ENCODE results near the gene COL1A1. TPM values are rescaled to one million over a fixed set of nuclear protein-coding genes. Genes with fewer than 3 reads are reported as not detected.

COL1A1 gene
- total RNA-seq, 1 donor from 2014 or later, result 10.1 TPM

DNA sequence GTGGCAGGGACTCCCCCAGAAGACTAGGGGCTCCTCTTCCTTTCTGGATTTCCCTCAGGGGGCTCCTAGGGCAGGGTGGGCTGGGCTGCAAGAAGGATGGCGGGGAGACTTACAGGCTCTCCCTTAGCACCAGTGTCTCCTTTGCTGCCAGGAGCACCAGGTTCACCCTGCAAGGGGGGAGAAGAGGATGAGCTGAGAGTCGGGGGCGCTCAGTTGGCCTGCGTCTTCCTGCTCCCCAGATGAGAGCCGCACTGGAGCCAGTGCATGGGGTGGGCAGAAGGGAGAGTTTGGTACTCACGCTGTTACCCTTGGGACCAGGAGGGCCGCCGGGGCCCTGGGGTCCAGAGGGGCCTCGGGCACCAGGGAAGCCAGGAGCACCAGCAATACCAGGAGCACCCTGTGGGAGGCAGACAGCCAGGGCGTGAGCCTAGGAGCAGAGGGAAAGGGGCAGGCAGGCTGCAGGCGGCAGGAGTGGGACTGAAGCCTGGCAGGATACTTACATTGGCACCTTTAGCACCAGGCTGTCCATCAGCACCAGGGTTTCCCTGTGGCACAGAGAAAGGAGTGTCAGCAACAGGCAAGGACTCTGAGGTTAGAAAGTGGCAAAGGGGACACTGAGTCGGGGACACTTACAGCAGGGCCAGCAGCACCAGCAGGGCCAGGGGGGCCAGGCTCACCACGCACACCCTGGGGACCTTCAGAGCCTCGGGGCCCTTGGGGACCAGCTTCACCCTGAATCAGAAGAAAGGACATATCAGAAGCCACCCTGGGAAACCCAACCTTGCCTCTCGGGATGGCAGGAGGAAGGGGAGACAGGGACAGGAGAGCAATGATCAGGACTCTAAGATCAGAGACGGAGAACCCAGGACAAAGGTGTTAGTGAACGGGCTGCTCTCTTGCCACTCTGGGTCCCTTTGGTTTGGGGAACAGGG, 6.2 kb downstream of the COL1A1 start:
- H3K36me3 Mint-ChIP-seq (ENCODE audit: unreplicated experiment), result no peaks in the 10 kb centered on the region
- no peak overlapping the region for H3K27ac Mint-ChIP-seq (ENCODE audit: unreplicated experiment)
- H3K27me3 Mint-ChIP-seq (ENCODE audit: unreplicated experiment), result peaks cover 8% of the 10 kb centered on the region
- TF ChIP-seq, protein P1, sequence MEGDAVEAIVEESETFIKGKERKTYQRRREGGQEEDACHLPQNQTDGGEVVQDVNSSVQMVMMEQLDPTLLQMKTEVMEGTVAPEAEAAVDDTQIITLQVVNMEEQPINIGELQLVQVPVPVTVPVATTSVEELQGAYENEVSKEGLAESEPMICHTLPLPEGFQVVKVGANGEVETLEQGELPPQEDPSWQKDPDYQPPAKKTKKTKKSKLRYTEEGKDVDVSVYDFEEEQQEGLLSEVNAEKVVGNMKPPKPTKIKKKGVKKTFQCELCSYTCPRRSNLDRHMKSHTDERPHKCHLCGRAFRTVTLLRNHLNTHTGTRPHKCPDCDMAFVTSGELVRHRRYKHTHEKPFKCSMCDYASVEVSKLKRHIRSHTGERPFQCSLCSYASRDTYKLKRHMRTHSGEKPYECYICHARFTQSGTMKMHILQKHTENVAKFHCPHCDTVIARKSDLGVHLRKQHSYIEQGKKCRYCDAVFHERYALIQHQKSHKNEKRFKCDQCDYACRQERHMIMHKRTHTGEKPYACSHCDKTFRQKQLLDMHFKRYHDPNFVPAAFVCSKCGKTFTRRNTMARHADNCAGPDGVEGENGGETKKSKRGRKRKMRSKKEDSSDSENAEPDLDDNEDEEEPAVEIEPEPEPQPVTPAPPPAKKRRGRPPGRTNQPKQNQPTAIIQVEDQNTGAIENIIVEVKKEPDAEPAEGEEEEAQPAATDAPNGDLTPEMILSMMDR (IDR thresholded peaks at IDR 0.05; ENCODE audit: partially characterized antibody, unreplicated experiment), result no peak
- H3K9me3 Mint-ChIP-seq (ENCODE audit: unreplicated experiment), result peaks cover 4% of the 10 kb centered on the region
- no peak for DNase-seq
- no peaks in the 10 kb centered on the region for H3K4me1 Mint-ChIP-seq (ENCODE audit: low read depth, unreplicated experiment)
- no peak overlapping the region for H3K4me3 Mint-ChIP-seq (ENCODE audit: unreplicated experiment)

DNA sequence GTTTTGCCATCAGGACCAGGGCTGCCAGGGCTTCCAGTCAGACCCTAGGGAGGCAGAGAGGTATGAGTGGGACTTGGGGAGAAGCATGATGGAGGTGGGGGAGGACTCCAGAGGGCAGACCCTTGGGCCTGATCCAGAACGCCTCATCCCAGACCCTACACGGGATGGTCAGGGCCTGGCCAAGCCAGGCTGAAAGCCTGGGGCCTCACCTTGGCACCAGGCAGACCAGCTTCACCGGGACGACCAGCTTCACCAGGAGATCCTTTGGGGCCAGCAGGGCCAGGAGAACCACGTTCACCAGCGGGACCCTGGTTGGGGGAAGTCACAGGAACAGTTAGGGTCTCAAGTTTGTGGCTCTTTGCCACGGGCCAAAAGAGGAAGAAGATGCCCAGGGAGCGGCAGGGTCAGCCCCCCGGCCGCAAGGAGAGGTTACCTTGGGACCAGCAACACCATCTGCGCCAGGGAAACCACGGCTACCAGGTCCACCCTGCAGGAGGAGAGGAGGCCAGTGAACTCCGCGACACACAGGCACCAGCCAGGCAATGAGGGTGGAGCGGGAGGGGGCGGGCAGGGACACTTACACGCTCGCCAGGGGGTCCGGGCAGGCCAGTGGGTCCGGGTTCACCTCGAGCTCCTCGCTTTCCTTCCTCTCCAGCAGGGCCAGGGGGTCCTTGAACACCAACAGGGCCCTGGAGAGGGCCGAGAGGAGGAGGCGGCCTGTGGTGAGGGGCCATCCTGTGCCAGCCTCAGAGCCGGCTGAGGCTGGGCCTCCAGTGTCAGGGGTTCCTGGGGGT, 7.1 kb downstream of the COL1A1 start:
- H3K9me3 Mint-ChIP-seq (ENCODE audit: unreplicated experiment), result peaks cover 4% of the 10 kb centered on the region
- TF ChIP-seq, protein P1 (IDR thresholded peaks at IDR 0.05; ENCODE audit: partially characterized antibody, unreplicated experiment), result no peak
- H3K4me3 Mint-ChIP-seq (ENCODE audit: unreplicated experiment), result no peak overlapping the region
- peaks cover 10% of the 10 kb centered on the region for H3K27me3 Mint-ChIP-seq (ENCODE audit: unreplicated experiment)
- DNase-seq, result no peak
- H3K27ac Mint-ChIP-seq (ENCODE audit: unreplicated experiment), result no peak overlapping the region
- no peaks in the 10 kb centered on the region for H3K4me1 Mint-ChIP-seq (ENCODE audit: low read depth, unreplicated experiment)
- H3K36me3 Mint-ChIP-seq (ENCODE audit: unreplicated experiment), result no peaks in the 10 kb centered on the region

- H3K4me3 Mint-ChIP-seq (ENCODE audit: unreplicated experiment), result no peak overlapping the region
- DNase-seq, result no peak
- H3K9me3 Mint-ChIP-seq (ENCODE audit: unreplicated experiment), result peaks cover 4% of the 10 kb centered on the region
- H3K27me3 Mint-ChIP-seq (ENCODE audit: unreplicated experiment), result peaks cover 13% of the 10 kb centered on the region
- no peaks in the 10 kb centered on the region for H3K4me1 Mint-ChIP-seq (ENCODE audit: low read depth, unreplicated experiment)
- H3K36me3 Mint-ChIP-seq (ENCODE audit: unreplicated experiment), result no peaks in the 10 kb centered on the region
- TF ChIP-seq, protein P1 (IDR thresholded peaks at IDR 0.05; ENCODE audit: partially characterized antibody, unreplicated experiment), result no peak
- no peak overlapping the region for H3K27ac Mint-ChIP-seq (ENCODE audit: unreplicated experiment)
Measured at GRCh38 chr17:50192618-50193291, 8.7 kb downstream of the COL1A1 start.

GRCh38 chr17:50192144-50192617, 9.2 kb downstream of the COL1A1 start:
- Mint-ChIP-seq H3K9me3 (ENCODE audit: unreplicated experiment) (peaks cover 4% of the 10 kb centered on the region), H3K27me3 (ENCODE audit: unreplicated experiment) (peaks cover 13% of the 10 kb centered on the region), H3K36me3 (ENCODE audit: unreplicated experiment) (no peaks in the 10 kb centered on the region), H3K4me3 (ENCODE audit: unreplicated experiment) (no peak overlapping the region), H3K27ac (ENCODE audit: unreplicated experiment) (no peak overlapping the region), H3K4me1 (ENCODE audit: low read depth, unreplicated experiment) (no peaks in the 10 kb centered on the region)
- TF ChIP-seq, protein P1 (IDR thresholded peaks at IDR 0.05; ENCODE audit: partially characterized antibody, unreplicated experiment), result no peak
- DNase-seq, result no peak
